ENCODE measurements around the gene DPH7. TPM values are rescaled to one million over a fixed set of nuclear protein-coding genes. Genes with fewer than 3 reads are reported as not detected.
A peak's percentile ranks its signal among the peaks of the same experiment; 100 is the strongest.

The DPH7 gene
- total RNA-seq, 2 donors from 2014 or later, result 44.4 to 46.5 TPM

DNA sequence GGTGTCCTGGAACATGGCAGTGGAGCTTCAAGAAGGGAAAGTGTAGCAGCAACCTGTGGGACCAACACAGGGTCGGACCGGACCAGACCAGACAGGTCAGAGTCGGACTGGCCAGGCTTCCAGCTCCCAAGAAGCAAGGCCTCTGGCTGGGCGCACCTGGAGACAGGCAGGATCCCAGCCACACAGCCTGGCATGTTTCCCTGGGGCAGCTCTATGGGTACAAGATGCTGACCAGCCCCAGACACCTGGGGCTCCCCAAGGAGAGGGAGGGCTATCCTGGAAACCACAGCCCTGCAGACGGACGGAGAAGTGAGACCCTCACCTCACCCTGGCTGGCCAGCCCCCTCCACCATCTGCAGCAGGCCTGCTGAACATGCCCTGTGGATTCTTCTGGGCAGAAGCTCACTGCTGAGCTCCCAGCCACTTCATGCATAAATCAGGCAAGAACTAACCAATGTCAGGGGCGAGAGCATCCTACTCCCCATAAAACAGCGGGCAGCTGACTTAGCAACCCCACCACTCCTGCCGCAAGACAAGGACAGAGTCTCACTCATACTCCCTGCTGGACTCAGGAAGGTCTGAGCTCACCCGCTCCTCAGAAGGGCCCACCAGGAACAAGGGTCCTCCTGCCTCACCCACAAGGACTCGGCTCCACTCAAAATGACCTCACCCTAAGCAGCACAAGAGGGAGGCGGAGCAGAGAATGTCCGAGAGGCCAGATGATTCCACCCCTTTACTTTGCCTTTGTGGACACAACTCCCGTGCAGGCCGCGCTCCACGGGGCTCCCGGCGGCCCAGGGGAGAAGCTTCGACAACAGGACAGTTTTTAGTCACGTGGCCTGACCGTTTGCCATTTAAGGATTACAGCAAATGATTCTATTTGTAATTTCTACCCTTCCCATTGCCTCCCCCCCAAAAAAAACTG, 2.9 kb upstream of the DPH7 start:
- H3K27me3 ChIP-seq, result no peaks in the 10 kb centered on the region
- intact Hi-C loops (cut with DNase I), result no loop called here
- 91 to 93% methylated on average over 15 to 21 of the region's 22 CpGs for WGBS, 2 donors
- H3K4me3 ChIP-seq, result no peak overlapping the region
- no peak overlapping the region for H3K27ac ChIP-seq
- H3K36me3 ChIP-seq (replicated peaks in 1 of 2; ENCODE audit: insufficient read depth in 1 of 2, low read depth in 2 of 2), result peaks cover 0 to 2% of the 10 kb centered on the region in 2 donors
- TF ChIP-seq, protein P1, sequence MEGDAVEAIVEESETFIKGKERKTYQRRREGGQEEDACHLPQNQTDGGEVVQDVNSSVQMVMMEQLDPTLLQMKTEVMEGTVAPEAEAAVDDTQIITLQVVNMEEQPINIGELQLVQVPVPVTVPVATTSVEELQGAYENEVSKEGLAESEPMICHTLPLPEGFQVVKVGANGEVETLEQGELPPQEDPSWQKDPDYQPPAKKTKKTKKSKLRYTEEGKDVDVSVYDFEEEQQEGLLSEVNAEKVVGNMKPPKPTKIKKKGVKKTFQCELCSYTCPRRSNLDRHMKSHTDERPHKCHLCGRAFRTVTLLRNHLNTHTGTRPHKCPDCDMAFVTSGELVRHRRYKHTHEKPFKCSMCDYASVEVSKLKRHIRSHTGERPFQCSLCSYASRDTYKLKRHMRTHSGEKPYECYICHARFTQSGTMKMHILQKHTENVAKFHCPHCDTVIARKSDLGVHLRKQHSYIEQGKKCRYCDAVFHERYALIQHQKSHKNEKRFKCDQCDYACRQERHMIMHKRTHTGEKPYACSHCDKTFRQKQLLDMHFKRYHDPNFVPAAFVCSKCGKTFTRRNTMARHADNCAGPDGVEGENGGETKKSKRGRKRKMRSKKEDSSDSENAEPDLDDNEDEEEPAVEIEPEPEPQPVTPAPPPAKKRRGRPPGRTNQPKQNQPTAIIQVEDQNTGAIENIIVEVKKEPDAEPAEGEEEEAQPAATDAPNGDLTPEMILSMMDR (IDR thresholded peaks at IDR 0.05), result no peak
- TF ChIP-seq POLR2A (IDR thresholded peaks at IDR 0.05), result no peak
- no peaks in the 10 kb centered on the region for H3K9me3 ChIP-seq
- ATAC-seq (no peak), DNase-seq (no peak)
- peaks cover 22% of the 10 kb centered on the region for H3K4me1 ChIP-seq

DNA sequence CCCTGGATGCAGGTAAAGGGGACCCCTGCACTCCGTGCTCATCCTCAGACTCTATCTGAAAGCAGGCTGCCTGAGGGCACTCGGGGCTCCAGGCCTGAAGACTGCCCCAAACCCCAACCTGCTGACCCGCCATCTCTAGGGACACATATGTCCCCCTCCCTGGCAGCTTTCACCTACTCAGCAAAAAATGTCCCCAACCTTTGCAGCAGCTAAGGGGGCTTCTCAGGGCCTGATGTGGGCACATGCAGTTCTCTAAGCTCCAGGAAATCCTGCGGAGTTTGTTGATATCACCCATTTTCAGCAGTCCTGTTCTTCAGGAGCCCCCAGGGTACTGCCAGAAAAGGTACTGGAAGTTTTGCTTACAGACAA, 2.2 kb upstream of the DPH7 start:
- no peak overlapping the region for H3K4me3 ChIP-seq
- ATAC-seq, result no peak
- no peaks in the 10 kb centered on the region for H3K36me3 ChIP-seq (replicated peaks in 1 of 2; ENCODE audit: insufficient read depth in 1 of 2, low read depth in 2 of 2)
- no peaks in the 10 kb centered on the region for H3K9me3 ChIP-seq
- no peak for DNase-seq
- peaks cover 29% of the 10 kb centered on the region for H3K4me1 ChIP-seq
- no peaks in the 10 kb centered on the region for H3K27me3 ChIP-seq
- no peak overlapping the region for H3K27ac ChIP-seq
- TF ChIP-seq, protein P1 (IDR thresholded peaks at IDR 0.05), result no peak
- TF ChIP-seq POLR2A (IDR thresholded peaks at IDR 0.05), result no peak
- WGBS, 2 donors, result 81 to 94% methylated on average over 2 to 4 of the region's 4 CpGs
- intact Hi-C loops (cut with DNase I), result no loop called here

DNA sequence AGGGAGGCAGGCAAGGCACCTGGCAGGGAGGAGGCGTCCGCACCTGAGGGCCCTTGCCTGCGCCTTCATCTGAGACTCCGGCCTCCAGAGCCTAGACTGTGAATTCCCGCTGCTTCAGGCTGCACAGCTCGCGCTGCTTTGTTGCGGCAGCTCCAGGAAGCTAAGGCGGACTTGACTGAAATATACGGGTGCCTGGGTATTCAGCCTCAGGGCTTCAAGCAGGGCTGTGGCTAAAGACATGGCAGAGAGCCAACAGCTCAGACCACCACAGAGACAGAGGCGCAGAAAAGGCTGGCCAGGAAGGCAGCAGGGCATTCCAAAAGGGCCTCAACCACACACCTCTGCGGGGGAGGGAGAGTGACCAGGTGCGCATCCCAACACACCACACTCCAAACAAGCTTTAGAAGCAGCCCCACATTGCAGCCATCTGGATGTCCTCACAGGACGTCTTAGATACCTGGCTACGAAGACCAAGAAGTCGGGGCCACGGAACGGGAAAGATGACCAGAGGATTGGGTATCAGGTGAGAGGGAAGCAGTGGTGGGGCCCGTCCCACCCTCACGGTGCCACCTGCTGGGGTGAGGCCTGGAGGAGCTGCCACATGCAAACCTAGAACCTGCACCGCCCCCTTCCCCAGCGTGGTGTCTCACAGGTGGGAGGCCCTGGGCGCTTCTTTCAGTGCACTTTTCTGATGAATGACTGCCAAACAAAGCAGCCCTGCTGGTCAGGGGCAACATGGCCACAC, 1.7 kb upstream of the DPH7 start:
- H3K27ac ChIP-seq, result no peak overlapping the region
- H3K36me3 ChIP-seq (replicated peaks in 1 of 2; ENCODE audit: insufficient read depth in 1 of 2, low read depth in 2 of 2), result no peaks in the 10 kb centered on the region
- peaks cover 30% of the 10 kb centered on the region for H3K4me1 ChIP-seq
- TF ChIP-seq, protein P1 (IDR thresholded peaks at IDR 0.05), result no peak
- no peak for TF ChIP-seq POLR2A (IDR thresholded peaks at IDR 0.05)
- intact Hi-C loops (cut with DNase I), result no loop called here
- DNase-seq, result no peak
- WGBS, 2 donors, result 84 to 86% methylated on average over 11 to 23 of the region's 23 CpGs
- no peaks in the 10 kb centered on the region for H3K9me3 ChIP-seq
- ATAC-seq, result no peak
- no peaks in the 10 kb centered on the region for H3K27me3 ChIP-seq
- H3K4me3 ChIP-seq, result no peak overlapping the region

DNA sequence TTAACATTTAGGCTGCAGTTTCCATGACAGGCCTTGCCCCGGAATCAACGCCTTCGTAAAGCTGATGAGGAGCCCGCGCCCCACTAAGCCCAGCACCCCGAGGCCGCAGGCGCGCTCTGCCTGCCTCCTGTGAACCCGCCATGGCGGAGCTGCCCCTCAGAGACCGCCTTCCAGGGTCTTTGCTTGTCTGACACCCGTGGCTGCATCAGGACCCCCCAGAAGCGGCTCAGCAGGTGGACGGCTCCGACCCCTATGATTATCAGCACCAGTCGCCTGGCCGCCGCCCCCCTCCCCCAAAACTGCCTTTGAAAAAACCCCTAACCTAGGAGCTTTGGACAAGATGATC, 507 bp upstream of the DPH7 start:
- Histone ChIP-seq H3K36me3 (replicated peaks in 1 of 2; ENCODE audit: insufficient read depth in 1 of 2, low read depth in 2 of 2) (peaks cover 0 to 5% of the 10 kb centered on the region in 2 donors), H3K27me3 (no peaks in the 10 kb centered on the region), H3K27ac (peak overlapping the region in 3 of 4 donors; percentile 18 to 93 (median 87)), H3K4me1 (peaks cover 30% of the 10 kb centered on the region), H3K4me3 (no peak overlapping the region), H3K9me3 (no peaks in the 10 kb centered on the region)
- TF ChIP-seq POLR2A (IDR thresholded peaks at IDR 0.05), result no peak
- TF ChIP-seq, protein P1 (IDR thresholded peaks at IDR 0.05), result no peak
- ATAC-seq (no peak), DNase-seq (no peak)
- intact Hi-C loops (cut with DNase I), result no loop called here
- 43 to 53% methylated on average over 9 to 19 of the region's 19 CpGs for WGBS, 2 donors
